ENCODE measurements around the gene B3GNT8.
A peak's percentile ranks its signal among the peaks of the same experiment; 100 is the strongest.
"Not testable (repeated sequence)": the region's sequence is repeated elsewhere in the genome, so short reads cannot be mapped to it uniquely, and the experiment has no call there.

Gene B3GNT8

DNA sequence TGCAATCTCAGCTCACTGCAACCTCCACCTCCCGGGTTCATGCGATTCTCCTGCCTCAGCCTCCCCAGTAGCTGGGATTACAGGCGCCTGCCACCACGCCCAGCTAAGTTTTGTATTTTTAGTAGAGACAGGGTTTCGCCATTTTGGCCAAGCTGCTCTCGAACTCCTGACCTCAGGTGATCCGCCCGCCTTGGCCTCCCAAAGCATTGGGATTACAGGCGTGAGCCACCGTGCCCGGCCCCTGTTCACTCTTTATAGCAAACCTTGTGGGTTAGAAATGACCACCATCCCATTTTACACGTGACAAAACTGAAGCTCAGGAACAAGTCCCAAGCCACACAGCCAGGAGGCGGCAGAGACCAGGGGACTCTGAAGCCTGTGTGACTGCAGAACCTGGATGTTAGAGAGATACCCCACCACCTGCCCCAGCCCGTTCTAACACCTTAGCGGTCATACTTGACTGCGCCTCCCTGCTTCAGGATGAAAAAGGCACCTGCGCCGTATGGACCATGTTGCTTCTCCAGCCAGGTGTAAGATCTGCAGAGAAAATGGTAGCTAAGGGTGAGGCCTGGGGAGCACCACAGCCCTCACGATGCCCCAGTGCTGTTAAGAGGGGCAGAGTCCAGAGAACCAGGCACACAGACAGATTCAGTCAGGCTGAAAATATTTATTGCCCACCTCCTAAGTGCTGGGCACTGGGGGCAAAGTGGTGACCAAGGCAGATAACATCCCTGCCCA is 8.9 kb upstream of the B3GNT8 start:
- DNase-seq (ENCODE audit: low spot score): no peak

DNA sequence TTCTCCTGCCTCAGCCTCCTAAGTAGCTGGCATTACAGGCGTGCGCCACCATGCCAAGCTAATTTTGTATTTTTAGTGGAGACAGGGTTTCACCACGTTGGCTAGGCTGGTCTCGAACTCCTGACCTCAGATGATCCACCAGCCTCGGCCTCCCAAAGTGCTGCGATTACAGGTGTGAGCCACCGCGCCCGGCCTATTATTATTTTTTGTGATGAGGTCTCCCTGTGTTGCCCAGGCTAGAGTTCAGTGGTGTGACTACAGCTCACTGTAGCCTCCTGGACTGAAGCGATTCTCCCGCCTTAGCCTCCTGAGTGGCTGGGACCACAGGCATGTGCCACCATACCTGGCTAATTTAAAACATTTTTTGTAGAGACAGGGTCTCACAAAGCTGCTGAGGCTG is 8.2 kb upstream of the B3GNT8 start:
- not testable (repeated sequence) for DNase-seq (ENCODE audit: low spot score)

DNA sequence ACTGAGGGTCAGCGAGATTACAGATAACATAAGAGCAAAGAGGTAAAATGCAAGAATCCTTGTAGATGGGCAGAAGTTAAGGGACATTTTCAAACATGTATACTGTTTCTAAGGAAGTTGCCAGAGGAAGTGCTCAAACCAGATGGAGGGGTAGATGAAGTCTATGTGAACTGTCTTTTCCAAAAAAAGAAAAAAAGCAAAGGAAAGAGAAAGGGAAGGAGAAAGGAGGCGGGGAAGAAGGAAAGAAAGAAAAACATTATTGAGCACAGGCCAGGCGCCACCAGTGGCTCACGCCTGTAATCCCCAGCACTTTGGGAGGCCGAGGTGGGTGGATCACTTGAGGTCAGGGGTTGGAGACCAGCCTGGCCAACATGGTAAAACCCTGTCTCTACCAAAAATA is 7.3 kb upstream of the B3GNT8 start:
- DNase-seq (ENCODE audit: low spot score): no peak

DNA sequence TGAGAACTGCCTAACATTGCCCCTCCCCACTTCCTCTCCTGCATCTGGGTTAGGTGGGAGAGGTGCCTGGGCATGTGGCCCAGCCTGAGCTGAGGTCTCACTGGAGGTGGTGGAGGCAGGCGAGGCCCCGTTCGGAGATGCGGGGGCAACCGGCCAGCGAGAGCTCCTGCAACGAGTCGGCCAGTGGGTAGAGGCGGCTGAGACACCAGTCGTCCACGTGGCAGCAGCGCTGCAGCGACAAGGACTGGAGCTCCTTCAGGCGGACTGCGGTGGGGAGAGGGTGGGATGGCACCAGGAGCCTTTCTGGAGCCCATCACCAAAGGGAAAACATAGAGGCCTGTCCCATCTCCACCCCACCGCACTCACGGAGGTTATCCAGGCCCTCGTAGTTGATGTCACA is 6.0 kb upstream of the B3GNT8 start:
- DNase-seq (ENCODE audit: low spot score): no peak

DNA sequence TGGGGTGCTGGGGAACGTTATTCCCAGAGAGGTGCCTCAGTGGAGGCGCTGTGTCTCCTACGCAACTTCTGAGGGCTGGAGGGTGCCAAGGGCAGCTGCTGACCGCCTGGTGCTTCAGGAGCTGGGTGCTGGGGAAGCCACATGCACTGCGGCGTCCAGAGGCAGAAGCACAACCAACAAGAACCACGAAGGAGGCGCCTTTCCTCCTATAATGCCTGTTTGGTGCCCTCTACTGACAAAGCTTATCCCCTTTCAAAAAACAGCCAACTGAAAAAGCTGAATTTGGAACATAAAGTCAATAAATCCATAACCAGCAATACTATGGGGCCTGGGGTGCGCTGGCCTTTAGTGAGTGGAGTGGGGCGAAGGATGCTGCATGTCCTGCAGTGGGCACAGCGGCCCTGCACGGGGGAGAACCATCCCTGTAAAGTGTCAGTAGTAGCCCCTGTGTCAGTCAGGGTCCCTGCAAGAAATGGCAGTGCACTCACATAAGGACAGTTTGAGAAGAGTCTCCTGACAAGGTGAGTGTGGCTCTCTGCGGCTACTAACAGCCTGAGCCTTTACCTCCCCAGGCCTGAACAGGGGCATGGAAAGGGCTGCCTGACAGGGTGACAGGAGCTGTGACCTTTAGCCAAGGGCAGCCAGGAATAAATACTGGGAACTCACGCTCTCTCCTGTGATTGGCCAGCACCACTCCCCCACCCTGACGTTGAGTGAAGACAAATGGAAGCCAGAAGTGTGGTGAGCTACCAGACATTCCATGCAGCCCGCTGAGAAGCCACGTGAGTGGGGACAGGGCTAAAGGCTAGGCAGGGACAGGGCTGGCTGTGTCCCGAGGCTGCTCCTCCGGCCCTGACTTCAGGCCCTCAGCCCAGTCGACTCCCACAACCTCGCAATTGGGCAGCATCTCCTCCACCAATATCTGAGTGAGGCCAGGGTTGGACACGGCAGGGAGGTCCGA is 4.5 kb upstream of the B3GNT8 start:
- DNase-seq (ENCODE audit: low spot score): peak; percentile 44

DNA sequence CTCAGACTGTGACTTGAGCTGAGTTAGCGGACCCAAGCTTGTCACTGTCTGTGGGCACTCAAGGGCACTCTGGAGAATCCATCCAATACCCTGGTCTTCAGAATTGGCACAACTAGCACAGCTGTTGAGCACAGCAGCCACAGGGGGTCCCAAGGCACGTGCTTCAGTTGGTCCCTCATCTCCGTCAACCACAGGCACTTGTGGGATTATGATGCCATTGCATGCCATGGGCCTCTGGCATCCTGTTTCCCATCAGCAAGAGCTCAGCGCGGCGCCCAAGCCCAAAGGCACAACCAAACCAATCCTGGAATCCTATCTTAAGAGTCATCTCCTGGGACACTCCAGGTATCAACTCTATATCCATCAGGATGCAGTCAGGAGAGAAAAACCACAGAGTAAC is 3.7 kb upstream of the B3GNT8 start:
- no peak for DNase-seq (ENCODE audit: low spot score)

DNA sequence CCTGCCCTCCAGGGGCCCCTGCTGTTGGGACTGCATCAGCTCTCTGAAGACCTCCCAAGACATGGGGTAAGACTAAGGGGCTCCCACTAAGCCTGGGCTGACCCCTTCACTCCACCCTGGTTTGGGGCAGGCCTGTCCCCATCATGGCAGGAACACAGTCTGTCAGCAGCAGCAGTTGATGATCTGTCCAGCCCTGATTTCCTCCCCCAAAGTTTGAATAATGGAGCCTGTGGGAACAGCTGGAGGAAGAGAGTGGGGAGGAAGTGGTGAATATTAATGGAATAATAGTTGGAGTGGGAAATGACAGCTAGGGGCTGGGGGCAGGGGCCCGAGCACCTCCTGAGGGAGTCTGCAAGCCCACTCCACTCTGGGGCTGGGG is 1.3 kb upstream of the B3GNT8 start:
- DNase-seq (ENCODE audit: low spot score): no peak

DNA sequence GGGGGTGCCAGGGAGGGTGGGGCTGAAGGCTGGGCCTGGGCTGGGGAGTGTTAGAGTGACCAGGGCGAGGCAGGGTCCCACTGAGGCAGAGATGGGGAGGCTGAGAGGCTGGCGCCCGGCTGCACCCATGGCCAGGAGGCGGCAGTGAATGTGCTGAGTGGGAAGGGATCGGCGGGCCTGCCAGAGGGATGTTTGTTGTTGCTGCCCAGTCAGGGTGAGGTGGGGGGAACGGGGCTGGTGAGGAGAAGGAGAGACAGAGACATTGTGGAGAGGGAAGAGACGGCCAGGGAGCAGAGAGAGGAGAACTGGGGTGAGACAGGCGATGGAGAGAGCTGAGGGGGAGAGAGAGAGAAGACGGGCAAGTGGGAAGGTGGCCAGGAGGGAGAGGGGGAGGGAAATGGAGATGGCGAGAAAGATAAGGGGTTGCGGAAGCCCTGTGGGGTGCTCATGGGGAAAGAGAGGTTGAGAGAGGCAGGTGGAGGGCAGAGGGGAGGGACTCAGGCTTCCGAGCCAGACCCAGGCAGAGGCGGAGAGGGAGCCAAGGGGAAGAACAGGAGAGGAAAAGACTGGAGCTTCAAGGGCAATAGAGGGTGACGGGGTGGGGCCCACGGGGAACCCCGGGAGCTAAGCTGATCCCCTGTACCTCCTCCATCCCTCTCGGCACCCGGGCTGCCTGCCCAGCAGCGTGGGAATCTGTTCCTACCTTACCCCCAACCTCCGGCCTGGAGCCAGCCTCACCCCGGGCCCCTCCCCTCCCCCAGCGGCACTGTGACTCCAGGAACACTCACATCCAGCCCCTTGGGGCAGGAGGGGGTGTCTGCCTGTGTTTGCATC is 690 bp upstream of the B3GNT8 start:
- no peak for DNase-seq (ENCODE audit: low spot score)

DNA sequence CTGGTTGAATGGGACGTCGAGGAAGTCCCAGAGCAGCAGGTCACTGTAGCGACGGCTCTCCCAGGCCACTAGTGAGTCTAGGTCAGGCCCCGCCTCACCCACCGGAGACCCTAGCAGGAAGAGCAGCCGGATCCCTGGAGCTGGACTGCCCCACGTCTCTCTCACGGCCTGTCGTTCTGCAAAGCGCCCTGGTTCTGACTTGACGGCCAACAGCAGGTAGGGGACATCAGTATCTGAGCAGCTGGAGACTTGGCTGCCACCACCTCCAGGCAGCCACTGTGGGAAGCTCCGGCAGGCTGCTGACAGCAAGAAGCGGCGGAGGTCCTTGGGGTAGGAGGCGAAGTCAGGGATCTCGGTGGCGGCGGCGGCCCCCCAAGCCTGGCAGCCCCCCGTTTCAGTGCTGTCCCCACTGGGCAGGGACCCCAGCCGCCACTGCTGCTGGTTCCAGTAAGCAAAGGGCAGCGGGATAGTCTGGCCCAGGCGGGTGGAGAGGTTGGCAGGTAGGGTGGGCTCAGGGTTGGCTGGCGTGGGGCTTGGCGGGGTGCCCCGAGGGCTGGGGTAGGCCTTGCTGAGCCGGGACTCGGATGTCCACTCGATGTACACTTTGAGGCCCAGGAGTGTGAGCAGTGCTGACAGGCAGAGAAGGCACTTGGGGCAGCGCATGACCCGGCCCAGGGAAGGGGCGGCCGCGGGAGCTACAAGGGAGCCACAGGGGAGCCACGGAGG is 895 bp downstream of the B3GNT8 start:
- DNase-seq (ENCODE audit: low spot score): no peak

DNA sequence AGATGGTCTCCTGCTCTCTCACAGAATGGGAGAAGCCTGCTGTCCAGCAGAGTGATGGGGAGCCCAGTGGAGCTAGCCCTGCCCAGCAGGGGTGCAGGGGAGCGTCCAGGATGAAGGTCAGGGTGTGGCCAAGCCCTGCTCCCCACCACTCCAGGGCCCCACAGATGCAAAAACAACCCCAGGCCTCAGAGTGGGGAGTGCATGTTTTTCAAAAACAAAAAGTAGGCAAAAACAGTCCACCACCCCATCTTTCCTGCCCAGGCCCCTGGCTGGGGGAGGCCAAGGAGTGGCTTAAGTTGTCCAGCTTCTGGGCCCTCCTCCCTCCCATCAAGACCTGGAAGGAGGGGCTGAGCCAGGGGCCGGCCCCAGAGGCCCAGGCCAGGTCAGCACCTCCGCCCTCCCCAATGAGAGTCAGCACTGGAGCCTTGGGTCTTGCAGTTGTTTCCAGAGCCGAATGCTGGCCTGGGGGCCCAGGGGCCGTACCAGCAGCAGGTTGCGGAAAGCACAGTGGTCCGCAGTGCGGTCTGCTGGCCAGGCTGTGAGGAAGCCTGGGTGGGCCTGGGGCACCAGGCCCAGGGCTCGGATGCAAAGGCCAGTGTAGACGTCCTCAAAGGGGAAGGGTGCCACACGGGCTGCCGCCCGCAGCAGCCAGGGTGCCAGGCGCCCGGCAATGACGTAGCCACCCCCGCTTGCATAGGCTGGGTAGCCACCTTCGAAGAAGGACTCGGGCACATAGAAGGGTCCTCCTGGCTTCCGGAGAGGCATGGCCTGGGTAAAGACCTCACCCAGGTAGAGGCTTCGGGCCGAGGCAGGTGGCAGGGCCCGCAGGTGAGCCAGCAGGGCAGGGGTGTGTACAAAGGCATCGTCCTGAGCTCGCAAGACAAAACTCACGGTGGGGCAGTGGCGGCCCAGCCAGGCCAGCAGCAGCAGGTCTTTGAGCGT is 1.7 kb downstream of the B3GNT8 start:
- DNase-seq (ENCODE audit: low spot score): no peak

DNA sequence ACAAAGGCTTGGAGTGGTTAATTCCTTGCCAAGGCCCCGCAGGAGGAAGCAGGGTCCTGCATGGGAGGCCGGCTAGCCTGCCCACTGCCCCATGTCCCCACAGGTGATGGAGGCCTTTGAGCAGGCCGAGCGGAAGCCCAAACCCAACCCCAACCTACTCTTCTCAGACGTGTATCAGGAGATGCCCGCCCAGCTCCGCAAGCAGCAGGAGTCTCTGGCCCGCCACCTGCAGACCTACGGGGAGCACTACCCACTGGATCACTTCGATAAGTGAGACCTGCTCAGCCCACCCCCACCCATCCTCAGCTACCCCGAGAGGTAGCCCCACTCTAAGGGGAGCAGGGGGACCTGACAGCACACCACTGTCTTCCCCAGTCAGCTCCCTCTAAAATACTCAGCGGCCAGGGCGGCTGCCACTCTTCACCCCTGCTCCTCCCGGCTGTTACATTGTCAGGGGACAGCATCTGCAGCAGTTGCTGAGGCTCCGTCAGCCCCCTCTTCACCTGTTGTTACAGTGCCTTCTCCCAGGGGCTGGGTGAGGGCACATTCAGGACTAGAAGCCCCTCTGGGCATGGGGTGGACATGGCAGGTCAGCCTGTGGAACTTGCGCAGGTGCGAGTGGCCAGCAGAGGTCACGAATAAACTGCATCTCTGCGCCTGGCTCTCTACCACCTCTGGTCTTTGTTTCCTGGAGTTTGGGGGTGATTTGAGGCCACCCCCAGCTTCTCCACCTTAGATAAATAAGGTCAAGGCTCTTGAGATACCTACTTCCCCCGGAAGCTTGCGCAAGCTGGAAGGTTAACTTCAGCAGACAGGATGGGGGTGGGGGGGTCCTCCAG is 2.6 kb downstream of the B3GNT8 start:
- no peak for DNase-seq (ENCODE audit: low spot score)

DNA sequence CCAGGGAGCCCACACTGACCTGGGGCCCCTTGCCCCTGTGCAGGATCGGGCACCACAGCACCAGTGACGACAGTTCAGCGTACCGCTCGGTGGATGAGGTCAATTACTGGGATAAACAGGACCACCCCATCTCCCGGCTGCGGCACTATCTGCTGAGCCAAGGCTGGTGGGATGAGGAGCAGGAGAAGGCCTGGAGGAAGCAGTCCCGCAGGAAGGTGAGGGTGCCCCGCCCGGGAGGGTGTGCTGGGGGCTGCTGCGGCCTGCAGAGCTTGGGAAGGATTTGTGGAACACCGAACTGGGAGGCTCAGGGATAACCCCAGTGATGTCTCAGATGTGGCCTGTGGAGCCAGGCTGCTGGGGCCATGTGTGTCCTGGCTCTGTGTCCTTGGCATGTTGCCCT is 4.2 kb downstream of the B3GNT8 start:
- DNase-seq (ENCODE audit: low spot score): no peak

DNA sequence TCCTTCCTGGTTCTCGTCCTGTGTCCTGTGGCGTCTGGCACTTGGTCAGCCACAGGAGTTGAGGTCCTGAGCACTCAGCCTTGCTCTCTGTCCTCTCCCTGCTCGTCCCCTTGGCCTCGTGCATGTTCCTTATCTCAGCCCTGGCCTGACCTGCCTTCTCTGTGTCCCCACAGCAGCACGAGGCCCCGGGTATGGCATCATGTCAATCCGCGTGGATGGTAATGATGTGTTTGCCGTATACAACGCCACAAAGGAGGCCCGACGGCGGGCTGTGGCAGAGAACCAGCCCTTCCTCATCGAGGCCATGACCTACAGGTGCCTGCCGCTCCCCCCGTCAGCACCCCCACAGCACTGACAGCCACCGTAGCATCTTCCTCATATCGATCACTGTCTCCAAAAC is 4.7 kb downstream of the B3GNT8 start:
- DNase-seq (ENCODE audit: low spot score): no peak

DNA sequence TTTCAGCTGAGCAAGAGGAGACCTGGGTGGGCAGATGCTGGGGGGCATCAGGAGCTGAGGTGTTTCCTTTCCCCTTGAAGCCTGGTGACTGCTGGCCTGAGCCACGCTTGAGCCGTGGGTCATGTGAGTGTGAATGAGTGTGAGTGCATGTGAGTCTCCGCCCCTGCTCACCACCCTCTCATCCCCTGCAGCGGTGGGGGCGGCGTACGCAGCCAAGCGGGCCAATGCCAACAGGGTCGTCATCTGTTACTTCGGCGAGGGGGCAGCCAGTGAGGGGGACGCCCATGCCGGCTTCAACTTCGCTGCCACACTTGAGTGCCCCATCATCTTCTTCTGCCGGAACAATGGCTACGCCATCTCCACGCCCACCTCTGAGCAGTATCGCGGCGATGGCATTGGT is 5.2 kb downstream of the B3GNT8 start:
- no peak for DNase-seq (ENCODE audit: low spot score)

DNA sequence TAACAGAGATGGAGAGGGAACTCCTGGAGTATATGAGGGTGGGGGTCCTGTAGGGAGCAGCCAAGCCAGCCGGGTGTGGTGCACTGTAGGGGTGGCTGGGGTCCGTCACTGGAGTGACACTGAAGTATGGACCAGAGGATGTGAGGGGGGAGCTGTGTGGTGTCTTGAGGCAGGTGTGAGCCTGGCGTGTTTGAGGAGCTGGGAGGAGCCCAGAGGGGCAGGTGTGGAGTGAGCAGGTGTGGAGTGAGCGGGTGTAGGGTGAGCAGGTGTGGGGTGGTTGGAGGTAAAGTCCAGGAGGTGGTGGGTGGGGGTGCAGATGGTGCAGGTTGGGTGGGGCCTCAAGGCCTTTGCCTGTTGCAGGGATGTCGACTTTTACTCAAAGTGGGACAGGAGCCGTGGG is 5.9 kb downstream of the B3GNT8 start:
- DNase-seq (ENCODE audit: low spot score): no peak

DNA sequence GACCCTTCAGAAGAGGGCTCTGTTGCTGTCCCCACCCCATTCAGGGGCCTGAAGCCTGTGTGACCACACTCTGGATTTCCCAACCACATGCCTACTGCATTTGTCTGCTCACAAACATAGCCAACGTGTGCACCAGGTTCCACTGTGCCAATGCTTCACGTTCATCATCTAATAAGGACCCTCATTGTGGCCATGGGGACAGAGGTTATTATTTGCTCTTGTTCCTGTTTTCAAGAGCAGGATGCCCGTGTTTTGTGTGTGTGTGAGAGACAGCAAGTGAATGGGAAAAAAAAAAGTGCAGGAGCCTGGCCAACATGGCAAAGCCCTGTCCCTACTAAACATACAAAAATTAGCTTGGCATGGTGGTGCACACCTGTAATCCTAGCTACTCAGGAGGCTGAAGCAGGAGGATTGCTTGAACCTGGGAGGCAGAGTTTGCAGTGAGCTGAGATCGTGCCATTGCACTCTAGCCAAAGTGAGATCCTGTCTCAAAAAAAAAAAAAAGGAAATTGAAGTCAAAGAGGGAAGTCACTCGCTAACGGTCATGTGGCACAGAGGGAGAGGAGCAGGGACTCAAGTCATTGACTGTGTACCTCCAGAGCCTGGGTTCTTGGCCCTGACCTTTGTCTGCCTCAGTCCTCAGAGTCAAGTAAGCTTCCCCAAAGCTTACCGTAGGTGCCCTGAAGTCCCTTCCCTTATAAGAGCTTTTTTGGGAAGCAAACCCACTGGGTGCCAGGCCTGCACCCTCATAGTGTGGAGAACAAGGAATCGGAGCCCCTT is 6.9 kb downstream of the B3GNT8 start:
- DNase-seq (ENCODE audit: low spot score): no peak

DNA sequence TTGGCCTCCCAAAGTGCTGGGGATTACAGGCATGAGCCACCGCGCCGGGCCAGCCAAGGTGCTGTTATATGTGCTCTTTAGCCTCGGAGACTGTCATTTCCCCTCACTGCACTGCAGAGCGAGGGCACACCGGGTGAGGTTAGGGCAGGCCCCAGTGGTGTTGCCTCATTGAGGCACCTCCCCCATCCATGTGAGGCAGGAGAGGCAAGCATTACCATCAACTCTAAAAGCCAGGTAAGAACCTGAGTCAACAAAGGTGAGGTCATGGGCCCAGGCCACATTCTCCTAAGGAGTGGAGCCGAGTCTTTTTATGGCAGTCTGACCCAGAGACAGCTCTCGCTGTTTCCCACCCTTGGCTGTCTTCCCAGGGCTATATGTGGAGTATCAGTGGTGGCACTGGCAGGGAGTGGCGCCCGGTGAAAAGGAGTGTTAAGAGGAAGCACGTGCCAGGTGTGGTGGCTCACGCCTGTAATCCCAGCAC is 10.9 kb downstream of the B3GNT8 start:
- DNase-seq (ENCODE audit: low spot score): no peak

DNA sequence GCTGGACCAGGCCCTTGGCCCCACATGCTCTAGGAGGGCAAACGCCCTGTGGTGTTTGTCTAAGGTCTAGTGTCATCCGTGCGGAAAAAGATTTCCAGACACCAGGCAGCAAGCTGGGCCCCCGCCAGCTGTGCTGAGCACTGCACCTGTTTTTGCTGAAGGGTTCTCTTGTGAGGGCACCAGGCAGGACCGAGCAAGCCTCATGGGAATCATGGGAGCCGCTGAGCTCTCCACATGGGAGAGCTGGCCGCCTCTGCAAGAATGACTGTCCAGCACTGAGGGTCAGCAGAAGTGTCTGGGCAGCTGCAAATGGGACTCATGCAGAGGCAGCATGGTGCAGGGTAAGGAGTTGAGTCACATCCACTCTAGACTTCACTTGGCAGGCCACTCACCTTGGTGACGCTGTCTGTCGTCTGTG is 12.0 kb downstream of the B3GNT8 start:
- DNase-seq (ENCODE audit: low spot score): no peak

DNA sequence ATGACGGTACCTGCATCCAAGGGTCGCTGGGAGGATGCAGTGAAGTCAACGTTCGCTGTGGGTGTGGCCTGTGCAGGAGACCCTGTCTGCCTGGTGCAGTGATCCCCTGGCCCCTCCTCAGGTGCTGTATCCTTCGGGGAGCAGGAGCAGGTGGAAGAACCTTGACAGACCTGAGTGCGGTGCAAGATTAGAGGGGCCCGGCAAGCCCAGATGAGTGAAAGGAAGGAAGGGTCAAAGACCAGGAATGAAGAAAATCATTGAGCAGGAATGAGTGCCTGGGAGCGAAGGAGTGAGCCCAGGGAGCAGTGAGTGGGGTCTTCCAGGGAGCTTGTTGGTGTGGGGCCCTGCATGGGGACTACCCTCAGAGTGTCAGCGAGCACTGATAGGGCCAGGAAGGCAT is 12.7 kb downstream of the B3GNT8 start:
- no peak for DNase-seq (ENCODE audit: low spot score)

Data from AG20443 (cell line).